ENCODE measurements around the gene PTOV1.
A peak's percentile ranks its signal among the peaks of the same experiment; 100 is the strongest.

PTOV1 gene

DNA sequence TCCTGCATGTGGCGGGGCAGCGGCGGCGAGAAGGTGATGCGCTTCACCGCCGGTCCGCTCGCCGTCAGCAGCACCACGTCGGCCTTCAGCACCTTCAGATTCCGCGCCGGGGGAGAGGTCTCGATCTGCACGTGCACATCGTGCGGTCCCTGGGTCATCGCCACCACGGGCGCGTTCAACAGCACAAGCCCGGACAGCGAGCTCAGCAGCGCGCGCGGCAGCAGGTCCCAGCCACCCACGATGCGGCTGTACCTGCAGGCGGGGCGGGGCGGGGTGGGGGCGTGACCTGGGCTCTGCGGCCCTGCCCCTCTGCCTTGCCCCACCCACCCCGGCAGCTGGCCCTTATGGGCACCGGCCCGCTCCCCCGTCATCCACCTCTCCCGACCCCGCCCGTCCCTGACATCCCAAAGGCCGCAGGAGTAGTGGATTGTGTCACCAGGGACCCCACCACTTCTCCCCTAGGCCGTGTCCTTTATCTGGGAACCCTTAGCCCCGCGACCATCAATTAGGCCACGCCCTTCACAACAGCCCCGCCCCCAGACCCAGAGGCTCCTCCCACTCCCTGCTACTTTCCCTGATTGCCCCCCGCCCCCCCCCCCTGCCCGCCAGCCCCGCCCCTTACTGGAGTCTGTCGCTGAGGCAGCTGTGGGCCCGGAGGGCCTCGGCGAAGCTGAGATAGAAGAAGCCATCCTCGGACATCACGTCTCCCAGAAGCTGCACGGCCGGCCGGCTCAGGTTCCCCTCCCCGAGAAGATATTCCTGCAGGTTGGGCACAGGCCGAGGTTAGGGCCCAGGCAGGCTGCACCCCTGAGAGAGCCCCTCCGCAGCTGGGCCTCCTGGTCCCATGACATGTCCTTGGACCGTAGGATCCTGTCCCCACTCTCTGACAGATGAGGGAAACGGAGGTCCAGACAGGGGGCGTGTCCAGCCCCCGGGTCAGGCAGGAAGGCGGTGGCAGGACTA is 39.7 kb downstream of the PTOV1 start:
- Histone ChIP-seq H3K36me3 (ENCODE audit: insufficient read depth) (no peaks in the 10 kb centered on the region), H3K27ac (peak overlapping the region; percentile 68), H2AFZ (ENCODE audit: low read depth) (peak overlapping the region; percentile 86)

DNA sequence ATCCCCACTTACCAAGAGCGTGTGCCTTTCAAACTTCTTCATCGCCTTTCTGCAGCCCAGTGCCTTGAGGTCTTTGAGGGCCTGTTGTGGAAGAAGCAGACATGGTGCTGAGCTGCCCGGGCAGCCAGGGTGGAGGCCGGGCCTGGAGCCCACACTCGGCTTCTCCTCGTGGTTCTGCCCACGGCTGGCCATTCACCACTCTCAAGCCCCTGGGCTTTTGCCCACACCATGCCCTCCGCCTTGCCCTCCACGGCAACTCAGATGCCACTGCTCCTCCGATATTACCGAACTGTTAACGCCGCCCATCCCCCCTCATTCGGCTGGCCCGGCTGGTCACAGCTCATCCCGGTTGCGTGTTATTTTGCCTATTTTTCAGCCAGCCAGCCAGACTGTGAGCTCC is 40.4 kb downstream of the PTOV1 start:
- no peaks in the 10 kb centered on the region for H3K27me3 ChIP-seq (ENCODE audit: insufficient read depth, low read depth)
- H3K4me2 ChIP-seq, result no peak overlapping the region
- TF ChIP-seq, protein P1, sequence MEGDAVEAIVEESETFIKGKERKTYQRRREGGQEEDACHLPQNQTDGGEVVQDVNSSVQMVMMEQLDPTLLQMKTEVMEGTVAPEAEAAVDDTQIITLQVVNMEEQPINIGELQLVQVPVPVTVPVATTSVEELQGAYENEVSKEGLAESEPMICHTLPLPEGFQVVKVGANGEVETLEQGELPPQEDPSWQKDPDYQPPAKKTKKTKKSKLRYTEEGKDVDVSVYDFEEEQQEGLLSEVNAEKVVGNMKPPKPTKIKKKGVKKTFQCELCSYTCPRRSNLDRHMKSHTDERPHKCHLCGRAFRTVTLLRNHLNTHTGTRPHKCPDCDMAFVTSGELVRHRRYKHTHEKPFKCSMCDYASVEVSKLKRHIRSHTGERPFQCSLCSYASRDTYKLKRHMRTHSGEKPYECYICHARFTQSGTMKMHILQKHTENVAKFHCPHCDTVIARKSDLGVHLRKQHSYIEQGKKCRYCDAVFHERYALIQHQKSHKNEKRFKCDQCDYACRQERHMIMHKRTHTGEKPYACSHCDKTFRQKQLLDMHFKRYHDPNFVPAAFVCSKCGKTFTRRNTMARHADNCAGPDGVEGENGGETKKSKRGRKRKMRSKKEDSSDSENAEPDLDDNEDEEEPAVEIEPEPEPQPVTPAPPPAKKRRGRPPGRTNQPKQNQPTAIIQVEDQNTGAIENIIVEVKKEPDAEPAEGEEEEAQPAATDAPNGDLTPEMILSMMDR (conservative IDR thresholded peaks at IDR 0.05; ENCODE audit: low read depth, low read length), result no peak
- H3K79me2 ChIP-seq (ENCODE audit: insufficient read depth, low read depth), result no peaks in the 10 kb centered on the region
- no peaks in the 10 kb centered on the region for H3K36me3 ChIP-seq (ENCODE audit: insufficient read depth)
- no peaks in the 10 kb centered on the region for H4K20me1 ChIP-seq (ENCODE audit: insufficient read depth)
- H2AFZ ChIP-seq (ENCODE audit: low read depth), result no peak overlapping the region
- H3K4me1 ChIP-seq (ENCODE audit: low read depth, poor library complexity, severe bottlenecking), result peaks cover 48% of the 10 kb centered on the region
- no peak overlapping the region for H3K9ac ChIP-seq
- H3K4me3 ChIP-seq (IDR thresholded peaks at IDR 0.05; ENCODE audit: insufficient read depth, low read depth, low read length), result no peak overlapping the region
- no peak overlapping the region for H3K27ac ChIP-seq

More for the DNA sequence above, 39.7 kb downstream of the PTOV1 start:
- Histone ChIP-seq H3K4me1 (ENCODE audit: low read depth, poor library complexity, severe bottlenecking) (peaks cover 41% of the 10 kb centered on the region), H3K79me2 (ENCODE audit: insufficient read depth, low read depth) (no peaks in the 10 kb centered on the region), H3K4me2 (peak overlapping the region; percentile 45), H3K4me3 (IDR thresholded peaks at IDR 0.05; ENCODE audit: insufficient read depth, low read depth, low read length) (no peak overlapping the region), H3K27me3 (ENCODE audit: insufficient read depth, low read depth) (no peaks in the 10 kb centered on the region), H4K20me1 (ENCODE audit: insufficient read depth) (no peaks in the 10 kb centered on the region), H3K9ac (peak overlapping the region; percentile 44; the same call in 1 of the 2 replicates)
- TF ChIP-seq, protein P1 (conservative IDR thresholded peaks at IDR 0.05; ENCODE audit: low read depth, low read length), result peak; percentile 11

DNA sequence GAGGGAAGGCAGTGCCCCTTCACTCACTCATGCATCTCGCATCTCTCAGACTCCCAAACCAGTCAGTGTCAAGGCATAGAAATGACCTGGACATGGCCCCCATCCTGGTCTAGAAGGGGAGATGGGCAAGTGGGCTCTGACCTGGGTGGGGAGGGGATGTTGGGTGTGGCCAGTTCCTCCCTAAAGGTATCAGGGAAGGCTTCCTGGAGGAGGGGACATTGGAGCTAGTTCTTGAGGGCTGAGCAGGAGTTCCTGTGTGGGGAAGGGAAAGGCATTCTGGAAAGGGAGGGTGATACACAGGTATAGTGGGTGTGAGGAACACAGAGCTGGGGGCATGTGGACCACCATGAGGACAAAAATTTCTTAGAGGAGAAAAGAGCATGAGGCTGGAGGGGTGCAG is 41.8 kb downstream of the PTOV1 start:
- H3K4me1 ChIP-seq (ENCODE audit: low read depth, poor library complexity, severe bottlenecking), result peaks cover 62% of the 10 kb centered on the region
- H3K4me2 ChIP-seq, result no peak overlapping the region
- no peaks in the 10 kb centered on the region for H3K27me3 ChIP-seq (ENCODE audit: insufficient read depth, low read depth)
- H3K36me3 ChIP-seq (ENCODE audit: insufficient read depth), result no peaks in the 10 kb centered on the region
- no peak overlapping the region for H3K9ac ChIP-seq
- H3K4me3 ChIP-seq (IDR thresholded peaks at IDR 0.05; ENCODE audit: insufficient read depth, low read depth, low read length), result no peak overlapping the region
- H3K27ac ChIP-seq, result no peak overlapping the region
- TF ChIP-seq, protein P1 (conservative IDR thresholded peaks at IDR 0.05; ENCODE audit: low read depth, low read length), result no peak
- no peak overlapping the region for H2AFZ ChIP-seq (ENCODE audit: low read depth)
- H3K79me2 ChIP-seq (ENCODE audit: insufficient read depth, low read depth), result no peaks in the 10 kb centered on the region
- no peaks in the 10 kb centered on the region for H4K20me1 ChIP-seq (ENCODE audit: insufficient read depth)

DNA sequence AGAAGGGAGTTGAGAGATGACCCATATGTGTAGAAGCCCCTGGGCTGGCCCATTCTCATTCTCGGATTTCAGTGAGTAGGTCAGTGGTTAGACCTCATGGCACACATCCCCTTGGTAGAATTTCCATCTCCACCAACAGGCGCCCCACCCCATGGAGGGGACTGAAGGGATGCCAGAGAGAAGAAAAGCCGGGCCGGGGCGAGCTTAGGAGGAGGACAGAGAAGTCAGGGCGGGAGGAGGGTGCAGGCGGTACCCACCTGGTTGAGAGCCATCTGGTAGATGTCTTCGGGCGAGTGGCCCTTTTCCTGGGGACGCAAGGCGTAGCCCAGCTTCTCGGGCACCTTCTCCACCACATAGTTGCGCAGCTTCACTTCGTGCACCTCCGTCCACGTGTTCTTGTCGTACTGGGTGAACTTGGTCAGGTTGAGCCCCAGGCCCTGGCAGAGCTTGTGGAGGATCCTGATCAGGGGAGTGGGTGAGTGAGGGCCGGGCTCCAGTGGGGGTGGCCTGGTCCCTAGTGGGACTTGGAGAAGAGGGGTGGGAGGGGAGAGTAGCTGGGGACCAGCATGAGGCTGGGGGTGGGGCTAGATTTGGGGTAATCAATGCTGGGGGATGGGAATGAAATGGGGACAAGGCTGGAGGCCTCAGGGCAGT is 43.2 kb downstream of the PTOV1 start:
- peaks cover 74% of the 10 kb centered on the region for H3K4me1 ChIP-seq (ENCODE audit: low read depth, poor library complexity, severe bottlenecking)
- TF ChIP-seq, protein P1 (conservative IDR thresholded peaks at IDR 0.05; ENCODE audit: low read depth, low read length), result no peak

More for the DNA sequence above, 43.2 kb downstream of the PTOV1 start:
- Histone ChIP-seq H3K9ac (no peak overlapping the region), H3K4me3 (IDR thresholded peaks at IDR 0.05; ENCODE audit: insufficient read depth, low read depth, low read length) (no peak overlapping the region), H3K4me2 (0 out of 2 replicates have a peak overlapping the region, but pooled peaks have one; percentile 80), H3K27me3 (ENCODE audit: insufficient read depth, low read depth) (no peaks in the 10 kb centered on the region), H3K79me2 (ENCODE audit: insufficient read depth, low read depth) (no peaks in the 10 kb centered on the region), H3K36me3 (ENCODE audit: insufficient read depth) (no peaks in the 10 kb centered on the region), H4K20me1 (ENCODE audit: insufficient read depth) (no peaks in the 10 kb centered on the region), H3K27ac (no peak overlapping the region; the same call in 1 of the 2 replicates), H2AFZ (ENCODE audit: low read depth) (no peak overlapping the region)
